Lung (tissue), 12 donors: Measurements from ENCODE around the gene CDC42BPB. TPM values are rescaled to one million over a fixed set of nuclear protein-coding genes. Genes with fewer than 3 reads are reported as not detected.
A peak's percentile ranks its signal among the peaks of the same experiment; 100 is the strongest.

Source experiments
- ATAC-seq: fragments of 200-7000 bp; cut with Tn5 transposase; one replicate; pipeline ENCODE4 v1.9.1; 2020; ENCODE audit warnings: moderate number of reproducible peaks; ENCODE audit not compliant: insufficient read depth, low FRiP score
- DNase-seq, 3 donors: peaks; one replicate each; pipeline ENCODE4 v3.0.0-alpha.2; 2013 to 2017
- H3K27ac ChIP-seq, 2 donors: one replicate each; pipeline ENCODE4 v1.5.1; 2013; ENCODE audit warnings: mild to moderate bottlenecking in 2 of 2, moderate library complexity in 2 of 2, control low read depth in 1 of 2, inconsistent platforms in 1 of 2, low read depth in 1 of 2, low read length in 1 of 2
- H3K27me3 ChIP-seq, 3 donors: one replicate each; pipeline ENCODE4 v1.5.1; 2013; ENCODE audit warnings: low read length in 2 of 3; ENCODE audit not compliant: control insufficient read depth in 3 of 3, insufficient read depth in 3 of 3
- H3K36me3 ChIP-seq, 4 donors: one replicate each; pipeline ENCODE4 v1.5.1; 2013; ENCODE audit warnings: low read length in 4 of 4, mild to moderate bottlenecking in 1 of 4, moderate library complexity in 1 of 4; ENCODE audit not compliant: control insufficient read depth in 4 of 4, insufficient read depth in 4 of 4
- H3K4me1 ChIP-seq, 5 donors: one replicate each; pipeline ENCODE4 v1.5.1; 2013; ENCODE audit warnings: low read length in 5 of 5, mild to moderate bottlenecking in 2 of 5, moderate library complexity in 1 of 5; ENCODE audit not compliant: control insufficient read depth in 5 of 5, insufficient read depth in 5 of 5
- H3K4me3 ChIP-seq: one replicate; pipeline ENCODE4 v1.5.1; 2013; ENCODE audit warnings: mild to moderate bottlenecking, control low read depth, moderate library complexity
- H3K9ac ChIP-seq, 2 donors: one replicate each; pipeline ENCODE4 v1.5.1; 2013; ENCODE audit warnings: low read length in 2 of 2, control low read depth in 1 of 2; ENCODE audit not compliant: insufficient read depth in 1 of 2
- H3K9me3 ChIP-seq, 4 donors: one replicate each; pipeline ENCODE4 v1.5.1; 2013; ENCODE audit warnings: low read length in 3 of 4, mild to moderate bottlenecking in 1 of 4, moderate library complexity in 1 of 4; ENCODE audit not compliant: control insufficient read depth in 4 of 4, insufficient read depth in 3 of 4
- CTCF ChIP-seq: IDR thresholded peaks from 2 replicates; pipeline ENCODE4 v1.5.1; 2012; ENCODE audit warnings: mild to moderate bottlenecking; ENCODE audit errors: control extremely low read depth, extremely low read depth
- WGBS, 2 donors: extraction: QIAGEN DNeasy Blood & Tissue Kit; methylation state at CpG; one replicate each; pipeline ENCODE4 v1.1.7; 2013; 5-methylcytosine and 5-hydroxymethylcytosine counted together
- polyA plus RNA-seq, 2 donors: library from polyadenylated mRNA; stranded (reverse); fragments of 200-250 nt; gene quantifications; one replicate each; pipeline ENCODE4 v1.2.1, GENCODE V29; 2013
- total RNA-seq, 2 donors: library from RNA; depleted of rRNA in 1 of 2; stranded (reverse); fragments of >200 nt in 1 of 2; gene quantifications; one replicate each; pipeline ENCODE4 v1.2.1, GENCODE V29; 2014 to 2021
- donor health status: control.
- donor health status: control.
- donor health status: Bipolar disorder and iron deficiency.
- donor health status: healthy.
- donor health status: DM: yes; HTN: yes; CAD: no.

The CDC42BPB gene
- total and polyA plus RNA-seq, 4 donors = 39.3 to 97.9 (median 66.6) TPM

- no peak for TF ChIP-seq CTCF
These were observed 66.0 kb downstream of the CDC42BPB start for GRCh38 chr14:102991376-102991775.

GRCh38 chr14:102988054-102988453 lies 69.3 kb downstream of the CDC42BPB start:
- TF ChIP-seq CTCF = no peak
- no peaks in the 10 kb centered on the region for H3K4me1 ChIP-seq
- no peaks in the 10 kb centered on the region for H3K27me3 ChIP-seq
- H3K36me3 ChIP-seq = peaks cover 19 to 41% (median 39%) of the 10 kb centered on the region in 4 donors
- ATAC-seq (no peak), DNase-seq (peak in 1 of 3 donors; percentile 17)
- H3K27ac ChIP-seq = no peak overlapping the region
- 96 to 100% methylated on average over 1 of the region's 1 CpG for WGBS, 2 donors
- peaks cover 2 to 14% (median 5%) of the 10 kb centered on the region in 4 donors for H3K9me3 ChIP-seq
- no peak overlapping the region for H3K9ac ChIP-seq
- H3K4me3 ChIP-seq = no peak overlapping the region

More at GRCh38 chr14:102991376-102991775, 66.0 kb downstream of the CDC42BPB start:
- H3K9me3 ChIP-seq = peaks cover 2 to 14% (median 5%) of the 10 kb centered on the region in 4 donors
- H3K36me3 ChIP-seq = peaks cover 27 to 44% (median 34%) of the 10 kb centered on the region in 4 donors
- no peak for DNase-seq
- no peak for ATAC-seq
- WGBS, 2 donors = 92 to 94% methylated on average over 3 of the region's 3 CpGs
- peaks cover 0 to 3% (median 0%) of the 10 kb centered on the region in 5 donors for H3K4me1 ChIP-seq
- H3K9ac ChIP-seq = no peak overlapping the region
- H3K27ac ChIP-seq = no peak overlapping the region
- no peak overlapping the region for H3K4me3 ChIP-seq
- no peaks in the 10 kb centered on the region for H3K27me3 ChIP-seq

- 93 to 95% methylated on average over 19 of the region's 19 CpGs for WGBS, 2 donors
- Histone ChIP-seq H3K27me3 (no peaks in the 10 kb centered on the region), H3K36me3 (peaks cover 19 to 42% (median 36%) of the 10 kb centered on the region in 4 donors), H3K4me1 (no peaks in the 10 kb centered on the region), H3K9me3 (peaks cover 2 to 14% (median 5%) of the 10 kb centered on the region in 4 donors), H3K27ac (no peak overlapping the region), H3K4me3 (no peak overlapping the region), H3K9ac (no peak overlapping the region)
- ATAC-seq = no peak
- DNase-seq = no peak
- TF ChIP-seq CTCF = no peak
These were observed 70.4 kb downstream of the CDC42BPB start for GRCh38 chr14:102986810-102987579.
